Measurements from ENCODE around the gene ROR2.

- TF ChIP-seq, protein P1, sequence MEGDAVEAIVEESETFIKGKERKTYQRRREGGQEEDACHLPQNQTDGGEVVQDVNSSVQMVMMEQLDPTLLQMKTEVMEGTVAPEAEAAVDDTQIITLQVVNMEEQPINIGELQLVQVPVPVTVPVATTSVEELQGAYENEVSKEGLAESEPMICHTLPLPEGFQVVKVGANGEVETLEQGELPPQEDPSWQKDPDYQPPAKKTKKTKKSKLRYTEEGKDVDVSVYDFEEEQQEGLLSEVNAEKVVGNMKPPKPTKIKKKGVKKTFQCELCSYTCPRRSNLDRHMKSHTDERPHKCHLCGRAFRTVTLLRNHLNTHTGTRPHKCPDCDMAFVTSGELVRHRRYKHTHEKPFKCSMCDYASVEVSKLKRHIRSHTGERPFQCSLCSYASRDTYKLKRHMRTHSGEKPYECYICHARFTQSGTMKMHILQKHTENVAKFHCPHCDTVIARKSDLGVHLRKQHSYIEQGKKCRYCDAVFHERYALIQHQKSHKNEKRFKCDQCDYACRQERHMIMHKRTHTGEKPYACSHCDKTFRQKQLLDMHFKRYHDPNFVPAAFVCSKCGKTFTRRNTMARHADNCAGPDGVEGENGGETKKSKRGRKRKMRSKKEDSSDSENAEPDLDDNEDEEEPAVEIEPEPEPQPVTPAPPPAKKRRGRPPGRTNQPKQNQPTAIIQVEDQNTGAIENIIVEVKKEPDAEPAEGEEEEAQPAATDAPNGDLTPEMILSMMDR (conservative IDR thresholded peaks at IDR 0.05 in 1 of 2, IDR thresholded peaks at IDR 0.05 in 1 of 2; ENCODE audit: extremely low read depth in 1 of 2, insufficient read depth in 1 of 2, low read depth in 1 of 2, low read length in 2 of 2), result no peak
- TF ChIP-seq EZH2 (IDR thresholded peaks at IDR 0.05; ENCODE audit: borderline replicate concordance, low read length), result no peak
Observed at GRCh38 chr9:91710158-91710557, 239.9 kb downstream of the ROR2 start.

Data from mammary epithelial cell (primary cell).